H1 (cell line): ENCODE measurements around the gene ACTN4. TPM values are rescaled to one million over a fixed set of nuclear protein-coding genes. Genes with fewer than 3 reads are reported as not detected.

Experiments
- CTCF ChIA-PET: fragments of 300-600 bp; sonication (Branson Sonifier 250); formaldehyde crosslinking; loops from one replicate; lab custom pipeline; 2021; ENCODE audit not compliant: partially characterized antibody; lab: Charles Lee
- POLR2A ChIA-PET: fragments of 300-600 bp; sonication (Branson Sonifier 250); formaldehyde crosslinking; loops from one replicate; lab custom pipeline; 2021; ENCODE audit warnings: inconsistent platforms; ENCODE audit not compliant: partially characterized antibody; lab: Charles Lee
- DNase-seq, 2 experiments: peaks; one replicate each; pipeline versions ENCODE4 v3.0.0 to v3.0.0-alpha.2; 2010 to 2022; ENCODE audit warnings: low spot score in 2 of 2, low read depth in 1 of 2, mixed read lengths in 1 of 2
- FAIRE-seq: peaks from 2 replicates; lab custom pipeline; 2011; peaks lifted over from hg19 to GRCh38; lab: Jason Lieb, UNC
- H2AFZ ChIP-seq: 2 replicates; pipeline ENCODE4 v1.8.1; 2012; ENCODE audit warnings: low read length, inconsistent platforms
- H2AK5ac ChIP-seq: 2 replicates; pipeline ENCODE4 v1.6.1; 2013; ENCODE audit warnings: low read depth, low read length
- H2BK120ac ChIP-seq: replicated peaks from 2 replicates; pipeline ENCODE3; 2013; ENCODE audit warnings: low read depth, low read length, inconsistent platforms
- H2BK12ac ChIP-seq: 2 replicates; pipeline ENCODE4 v1.6.1; 2013; ENCODE audit warnings: low read depth, low read length
- H2BK15ac ChIP-seq: 2 replicates; pipeline ENCODE4 v1.6.1; 2013; ENCODE audit warnings: low read length
- H2BK20ac ChIP-seq: 2 replicates; pipeline ENCODE4 v1.6.1; 2013; ENCODE audit warnings: low read length
- H2BK5ac ChIP-seq: 2 replicates; pipeline ENCODE4 v1.6.1; 2013; ENCODE audit warnings: low read depth, low read length
- H3K14ac ChIP-seq: 2 replicates; pipeline ENCODE4 v1.6.1; 2013; ENCODE audit warnings: inconsistent platforms; ENCODE audit not compliant: insufficient read length
- H3K18ac ChIP-seq: 2 replicates; pipeline ENCODE4 v1.6.1; 2013; ENCODE audit warnings: low read length; ENCODE audit errors: extremely low read depth
- H3K23ac ChIP-seq: 2 replicates; pipeline ENCODE4 v1.6.1; 2013; ENCODE audit warnings: inconsistent platforms; ENCODE audit not compliant: insufficient read length
- H3K23me2 ChIP-seq: 2 replicates; pipeline ENCODE4 v1.6.1; 2013; ENCODE audit warnings: low read depth, low read length
- H3K27ac ChIP-seq: 2 replicates; pipeline ENCODE4 v1.6.1; 2011; ENCODE audit warnings: low read depth, low read length, inconsistent platforms
- H3K27me3 ChIP-seq, 4 experiments: replicated peaks in 1 of 4; 1 replicate in 1 of 4; 2 replicates in 3 of 4; pipeline versions ENCODE4 v1.6.1 to v1.8.1; 2011 to 2013; ENCODE audit warnings: low read length in 3 of 4, mild to moderate bottlenecking in 3 of 4, inconsistent platforms in 2 of 4, mixed read lengths in 2 of 4, moderate library complexity in 1 of 4; ENCODE audit not compliant: control insufficient read depth in 3 of 4, insufficient read depth in 3 of 4; ENCODE audit errors: extremely low read depth in 1 of 4
- H3K36me3 ChIP-seq, 4 experiments: 2 replicates each; pipeline versions ENCODE4 v1.6.1 to v1.8.1; 2011 to 2013; ENCODE audit warnings: mild to moderate bottlenecking in 4 of 4, low read length in 3 of 4, moderate library complexity in 2 of 4, control low read depth in 1 of 4, inconsistent platforms in 1 of 4; ENCODE audit not compliant: insufficient read depth in 4 of 4, control insufficient read depth in 2 of 4
- H3K4ac ChIP-seq: replicated peaks from 2 replicates; pipeline ENCODE3; 2013; ENCODE audit warnings: low read length, low read depth, mixed read lengths, inconsistent platforms; ENCODE audit not compliant: insufficient read length
- H3K4me1 ChIP-seq, 4 experiments: replicated peaks in 1 of 4; 1 replicate in 1 of 4; 2 replicates in 3 of 4; pipeline versions ENCODE4 v1.6.1 to v1.8.1; 2011 to 2013; ENCODE audit warnings: low read length in 3 of 4, inconsistent platforms in 2 of 4, mixed read lengths in 1 of 4; ENCODE audit not compliant: insufficient read depth in 4 of 4, control insufficient read depth in 3 of 4
- H3K4me2 ChIP-seq, 2 experiments: 2 replicates each; pipeline versions ENCODE4 v1.6.1 to v1.8.1; 2011 to 2013; ENCODE audit warnings: low read depth in 2 of 2, low read length in 2 of 2, control low read depth in 1 of 2, inconsistent platforms in 1 of 2, mild to moderate bottlenecking in 1 of 2; ENCODE audit not compliant: insufficient read depth in 1 of 2
- H3K4me3 ChIP-seq, 4 experiments: fragments of 200-600, 300-600 bp in 1 of 4; sonication (generic), shearing (Covaris generic), sonication (Bioruptor Twin) in 1 of 4; 2 replicates each; pipeline versions ENCODE4 v1.5.1 to v1.8.1; 2011 to 2016; ENCODE audit warnings: low read length in 4 of 4, low read depth in 3 of 4, control low read depth in 2 of 4, inconsistent platforms in 2 of 4, mild to moderate bottlenecking in 2 of 4, mixed read lengths in 1 of 4, moderate library complexity in 1 of 4; ENCODE audit not compliant: insufficient read depth in 2 of 4; ENCODE audit errors: extremely low read depth in 1 of 4
- H3K56ac ChIP-seq: replicated peaks from 2 replicates; pipeline ENCODE3; 2013; ENCODE audit warnings: low read depth, mild to moderate bottlenecking, mixed read lengths, low read length, inconsistent platforms; ENCODE audit not compliant: insufficient read length
- H3K79me1 ChIP-seq: 2 replicates; pipeline ENCODE4 v1.6.1; 2013; ENCODE audit warnings: low read depth, low read length, control low read depth
- H3K79me2 ChIP-seq, 2 experiments: 2 replicates each; pipeline versions ENCODE4 v1.6.1 to v1.8.1; 2012 to 2013; ENCODE audit warnings: low read length in 2 of 2, mild to moderate bottlenecking in 2 of 2, inconsistent platforms in 1 of 2; ENCODE audit not compliant: insufficient read depth in 2 of 2, control insufficient read depth in 1 of 2
- H3K9ac ChIP-seq, 4 experiments: replicated peaks in 1 of 4; 1 replicate in 1 of 4; 2 replicates in 3 of 4; pipeline versions ENCODE4 v1.6.1 to v1.8.1; 2011 to 2013; ENCODE audit warnings: low read depth in 3 of 4, low read length in 3 of 4, control low read depth in 2 of 4, mild to moderate bottlenecking in 2 of 4, moderate library complexity in 2 of 4, inconsistent platforms in 1 of 4; ENCODE audit errors: extremely low read depth in 1 of 4
- H3K9me3 ChIP-seq, 2 experiments: 2 replicates each; pipeline versions ENCODE4 v1.6.1 to v1.8.1; 2012 to 2013; ENCODE audit warnings: mild to moderate bottlenecking in 2 of 2, moderate library complexity in 2 of 2, control low read depth in 1 of 2, inconsistent platforms in 1 of 2, low read depth in 1 of 2, low read length in 1 of 2, mixed read lengths in 1 of 2; ENCODE audit not compliant: insufficient read depth in 2 of 2
- H4K20me1 ChIP-seq, 2 experiments: replicated peaks in 1 of 2; 2 replicates each; pipeline versions ENCODE3 to v1.8.1; 2011 to 2013; ENCODE audit warnings: inconsistent platforms in 2 of 2, low read length in 2 of 2, mild to moderate bottlenecking in 1 of 2; ENCODE audit not compliant: insufficient read depth in 2 of 2, control insufficient read depth in 1 of 2
- H4K5ac ChIP-seq: 2 replicates; pipeline ENCODE4 v1.6.1; 2013; ENCODE audit warnings: low read length, low read depth, mixed read lengths, inconsistent platforms; ENCODE audit not compliant: insufficient read length
- H4K8ac ChIP-seq: 2 replicates; pipeline ENCODE4 v1.8.0; 2013; ENCODE audit warnings: mild to moderate bottlenecking, moderate library complexity, low read length, inconsistent platforms; ENCODE audit not compliant: insufficient read depth; ENCODE audit errors: extremely low read depth
- H4K91ac ChIP-seq: replicated peaks from 2 replicates; pipeline ENCODE3; 2013; ENCODE audit warnings: low read length, mixed read lengths, inconsistent platforms; ENCODE audit not compliant: insufficient read length
- ASH2L ChIP-seq: fragments of 200-600, 300-600 bp; sonication (generic); IDR thresholded peaks from one replicate; pipeline ENCODE4 v1.7.1; 2017; ENCODE audit warnings: low read length
- HDAC2 ChIP-seq, 2 experiments: fragments of 300-600 bp in 1 of 2; sonication (generic) in 1 of 2; IDR thresholded peaks; 2 replicates each; pipeline ENCODE4 v1.6.1; 2011 to 2012; ENCODE audit warnings: low read depth in 2 of 2, low read length in 2 of 2, mild to moderate bottlenecking in 2 of 2, moderate library complexity in 2 of 2, borderline replicate concordance in 1 of 2, inconsistent platforms in 1 of 2
- TAF1 ChIP-seq: IDR thresholded peaks from 2 replicates; pipeline ENCODE4 v1.6.1; 2011; ENCODE audit warnings: mild to moderate bottlenecking, low read depth, low read length
- WGBS, 2 experiments: shearing (Covaris generic) in 1 of 2; methylation state at CpG; one replicate each; pipeline versions ENCODE4 v1.1.6 to v1.1.7; 2013 to 2015; ENCODE audit warnings: low lambda C conversion rate in 2 of 2, mixed read lengths in 2 of 2, inconsistent platforms in 1 of 2, low coverage in 1 of 2, missing lambda C conversion rate in 1 of 2; ENCODE audit not compliant: insufficient replicate concordance in 2 of 2, insufficient coverage in 1 of 2, insufficient read length in 1 of 2; ENCODE audit errors: extremely low coverage in 1 of 2, missing lambda C conversion rate in 1 of 2; 5-methylcytosine and 5-hydroxymethylcytosine counted together
- polyA plus RNA-seq, 7 experiments: library from polyadenylated mRNA; depleted of rRNA in 3 of 7; stranded (reverse) in 5 of 7; unstranded in 2 of 7; fragments of >200 nt in 5 of 7; fragments of 200-250 nt in 2 of 7; gene quantifications; 1 replicate in 5 of 7; 2 replicates in 1 of 7; 4 replicates in 1 of 7; pipeline versions ENCODE4 v1.2.1 to v1.2.3, GENCODE V29; 2011 to 2013; ENCODE audit warnings: missing spikeins in 2 of 7, mixed read lengths in 2 of 7
- total RNA-seq: library from RNA; stranded (reverse); fragmentation: NEBNext Ultra II Directional; extraction: Animal tissue kit (Norgen Biotek cat#: 25700); gene quantifications from 2 replicates; pipeline ENCODE4 v1.2.1, GENCODE V29; 2021

Gene ACTN4
- total and polyA plus RNA-seq, 2 of the 8 experiments (the other 6 are each of a cell fraction or from before 2014, with no cell fraction given): 211 to 520 TPM

DNA sequence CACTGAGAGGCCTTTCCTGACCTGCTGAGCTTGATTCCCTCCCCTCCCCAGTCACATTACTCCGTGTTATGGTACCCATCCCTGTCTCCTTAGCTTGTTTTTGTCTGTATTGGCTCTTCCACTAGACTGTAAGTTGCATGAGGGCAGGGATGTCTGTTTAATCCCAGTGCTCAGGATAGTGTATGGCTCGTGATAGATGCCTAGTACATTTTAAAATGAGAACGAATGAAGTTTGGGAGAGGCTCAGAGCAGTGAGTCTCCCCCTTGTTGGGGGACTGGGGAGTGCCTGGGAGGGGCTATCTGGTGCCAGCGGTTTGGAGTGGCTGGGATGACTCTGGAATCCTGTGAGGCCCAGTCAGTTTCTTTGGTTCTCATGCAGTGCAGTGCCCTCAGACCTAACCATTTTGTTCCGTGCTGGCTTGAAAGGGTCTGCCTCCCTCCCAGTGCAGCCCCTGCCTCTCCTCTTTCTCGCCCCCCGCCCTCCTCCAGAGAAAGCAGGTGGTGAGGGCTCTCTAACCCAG is 35.5 kb downstream of the ACTN4 start:
- peak overlapping the region; percentile 62 for H2BK20ac ChIP-seq
- H4K20me1 ChIP-seq: peaks cover 0 to 11% of the 10 kb centered on the region in 2 experiments
- peak overlapping the region; percentile 95 for H3K27ac ChIP-seq
- H3K36me3 ChIP-seq: no peaks in the 10 kb centered on the region
- peak overlapping the region in 2 of 4 experiments; percentile 67; a peak in 5 of 7 replicates for H3K9ac ChIP-seq
- H4K5ac ChIP-seq: peak overlapping the region; percentile 51
- H3K4me3 ChIP-seq: 0 out of 8 replicates have a peak overlapping the region, but pooled peaks of 1 of the 4 experiments have one; percentile 6
- H2BK120ac ChIP-seq: peak overlapping the region; percentile 24
- peaks cover 18% of the 10 kb centered on the region for H3K79me1 ChIP-seq
- peak overlapping the region; percentile 100 for H2AK5ac ChIP-seq
- H3K23me2 ChIP-seq: peaks cover 1% of the 10 kb centered on the region; the same call in 1 of the 2 replicates
- peaks cover 10 to 90% of the 10 kb centered on the region in 2 experiments for H3K79me2 ChIP-seq
- H3K4me1 ChIP-seq: peaks cover 28 to 47% (median 42%) of the 10 kb centered on the region in 4 experiments
- 81% methylated on average over 7 of the region's 7 CpGs; no CpG with 5 or more reads in 1 of the 2 experiments for WGBS, 2 experiments
- peak overlapping the region; percentile 26 to 28 for H3K4me2 ChIP-seq
- FAIRE-seq: no peak
- peak overlapping the region; percentile 78 for H4K91ac ChIP-seq
- no peaks in the 10 kb centered on the region for H3K27me3 ChIP-seq
- H3K56ac ChIP-seq: peak overlapping the region; percentile 5
- peak overlapping the region; percentile 94; the same call in 1 of the 2 replicates for H4K8ac ChIP-seq
- POLR2A ChIA-PET: interaction anchor here (1.6 to 23.4 kb wide), 12 partner anchors 9 to 64 kb away, joined by 3 to 495 read pairs (median 6); partner anchors contain the start of genes ACTN4, CAPN12 and EIF3K
- no peaks in the 10 kb centered on the region for H3K9me3 ChIP-seq
- H3K23ac ChIP-seq: no peak overlapping the region
- no peak for DNase-seq
- CTCF ChIA-PET: interaction anchor here (0.8 to 3.8 kb wide), 7 partner anchors 16 to 48 kb away, joined by 3 to 17 read pairs (median 4); no protein-coding TSS in a partner anchor
- peak overlapping the region; percentile 90 for H2BK5ac ChIP-seq
- H2AFZ ChIP-seq: no peak overlapping the region
- peak overlapping the region; percentile 96 for H2BK12ac ChIP-seq
- H2BK15ac ChIP-seq: peak overlapping the region; percentile 62; the same call in 1 of the 2 replicates
- H3K18ac ChIP-seq: peak overlapping the region; percentile 85
- H3K14ac ChIP-seq: no peak overlapping the region
- peak overlapping the region; percentile 22 for H3K4ac ChIP-seq
- TF ChIP-seq TAF1 (0 out of 2 replicates have a peak, but pooled peaks have one; percentile 25), ASH2L (no peak), HDAC2 (IDR thresholded peaks at IDR 0.05; ENCODE audit: borderline replicate concordance in 1 of 2, low read depth in 2 of 2, low read length in 2 of 2) (no peak)
